ENCODE results near the gene KLF16. TPM values are rescaled to one million over a fixed set of nuclear protein-coding genes. Genes with fewer than 3 reads are reported as not detected.

KLF16 gene
- total RNA-seq, 1 donor: 6.9 TPM

GRCh38 chr19:1859331-1859781 lies 4.0 kb downstream of the KLF16 start:
- Histone ChIP-seq H3K27me3 (ENCODE audit: insufficient read depth, low read length) (no peaks in the 10 kb centered on the region), H2AFZ (ENCODE audit: low read length) (no peak overlapping the region), H3K36me3 (ENCODE audit: insufficient read depth, low read length) (no peaks in the 10 kb centered on the region), H3K4me3 (ENCODE audit: insufficient read depth, low read length) (no peak overlapping the region), H3K4me1 (ENCODE audit: insufficient read depth, low read length) (peaks cover 31% of the 10 kb centered on the region), H3K79me2 (ENCODE audit: insufficient read depth, low read length) (peaks cover 86% of the 10 kb centered on the region), H3K4me2 (ENCODE audit: insufficient read depth, low read length) (peak overlapping the region; percentile 4), H3K27ac (ENCODE audit: low read depth, low read length) (peak overlapping the region; percentile 8), H3K9me3 (ENCODE audit: low read depth, low read length) (no peaks in the 10 kb centered on the region), H4K20me1 (ENCODE audit: insufficient read depth, low read length) (peaks cover 68% of the 10 kb centered on the region)
- no peak for DNase-seq (ENCODE audit: insufficient read length, low spot score, missing footprints)
- TF ChIP-seq CTCF (IDR thresholded peaks at IDR 0.05; ENCODE audit: extremely low read depth, low read depth, low read length): no peak

GRCh38 chr19:1858412-1859081 lies 4.8 kb downstream of the KLF16 start:
- Histone ChIP-seq H3K4me2 (ENCODE audit: insufficient read depth, low read length) (no peak overlapping the region), H3K4me1 (ENCODE audit: insufficient read depth, low read length) (peaks cover 33% of the 10 kb centered on the region), H3K27me3 (ENCODE audit: insufficient read depth, low read length) (no peaks in the 10 kb centered on the region), H3K4me3 (ENCODE audit: insufficient read depth, low read length) (no peak overlapping the region), H2AFZ (ENCODE audit: low read length) (no peak overlapping the region), H4K20me1 (ENCODE audit: insufficient read depth, low read length) (peaks cover 70% of the 10 kb centered on the region), H3K36me3 (ENCODE audit: insufficient read depth, low read length) (no peaks in the 10 kb centered on the region), H3K79me2 (ENCODE audit: insufficient read depth, low read length) (peaks cover 94% of the 10 kb centered on the region), H3K27ac (ENCODE audit: low read depth, low read length) (peak overlapping the region; percentile 8), H3K9me3 (ENCODE audit: low read depth, low read length) (no peaks in the 10 kb centered on the region)
- TF ChIP-seq CTCF (IDR thresholded peaks at IDR 0.05; ENCODE audit: extremely low read depth, low read depth, low read length): no peak
- no peak for DNase-seq (ENCODE audit: insufficient read length, low spot score, missing footprints)

- H3K4me3 ChIP-seq (ENCODE audit: insufficient read depth, low read length): peak overlapping the region; percentile 61
- H3K27me3 ChIP-seq (ENCODE audit: insufficient read depth, low read length): no peaks in the 10 kb centered on the region
- peaks cover 34% of the 10 kb centered on the region for H3K4me1 ChIP-seq (ENCODE audit: insufficient read depth, low read length)
- peak overlapping the region; percentile 77 for H3K4me2 ChIP-seq (ENCODE audit: insufficient read depth, low read length)
- H3K9me3 ChIP-seq (ENCODE audit: low read depth, low read length): no peaks in the 10 kb centered on the region
- DNase-seq (ENCODE audit: insufficient read length, low spot score, missing footprints): no peak
- peak overlapping the region; percentile 45 for H3K27ac ChIP-seq (ENCODE audit: low read depth, low read length)
- no peaks in the 10 kb centered on the region for H3K36me3 ChIP-seq (ENCODE audit: insufficient read depth, low read length)
- peaks cover 99% of the 10 kb centered on the region for H3K79me2 ChIP-seq (ENCODE audit: insufficient read depth, low read length)
- no peak overlapping the region for H2AFZ ChIP-seq (ENCODE audit: low read length)
- no peak for TF ChIP-seq CTCF (IDR thresholded peaks at IDR 0.05; ENCODE audit: extremely low read depth, low read depth, low read length)
- H4K20me1 ChIP-seq (ENCODE audit: insufficient read depth, low read length): peaks cover 77% of the 10 kb centered on the region
These were observed 5.6 kb downstream of the KLF16 start for GRCh38 chr19:1857648-1858326.
